HG02798 (cell line): ENCODE data around the gene GPR135.

ENCODE experiments used
- ATAC-seq: cut with Tn5 transposase; IDR thresholded peaks from one replicate; pipeline ENCODE4 v1.9.1; 2021; ENCODE audit warnings: mild to moderate bottlenecking; ENCODE audit not compliant: unreplicated experiment, poor library complexity

GPR135 gene, protein sequence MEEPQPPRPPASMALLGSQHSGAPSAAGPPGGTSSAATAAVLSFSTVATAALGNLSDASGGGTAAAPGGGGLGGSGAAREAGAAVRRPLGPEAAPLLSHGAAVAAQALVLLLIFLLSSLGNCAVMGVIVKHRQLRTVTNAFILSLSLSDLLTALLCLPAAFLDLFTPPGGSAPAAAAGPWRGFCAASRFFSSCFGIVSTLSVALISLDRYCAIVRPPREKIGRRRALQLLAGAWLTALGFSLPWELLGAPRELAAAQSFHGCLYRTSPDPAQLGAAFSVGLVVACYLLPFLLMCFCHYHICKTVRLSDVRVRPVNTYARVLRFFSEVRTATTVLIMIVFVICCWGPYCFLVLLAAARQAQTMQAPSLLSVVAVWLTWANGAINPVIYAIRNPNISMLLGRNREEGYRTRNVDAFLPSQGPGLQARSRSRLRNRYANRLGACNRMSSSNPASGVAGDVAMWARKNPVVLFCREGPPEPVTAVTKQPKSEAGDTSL

DNA sequence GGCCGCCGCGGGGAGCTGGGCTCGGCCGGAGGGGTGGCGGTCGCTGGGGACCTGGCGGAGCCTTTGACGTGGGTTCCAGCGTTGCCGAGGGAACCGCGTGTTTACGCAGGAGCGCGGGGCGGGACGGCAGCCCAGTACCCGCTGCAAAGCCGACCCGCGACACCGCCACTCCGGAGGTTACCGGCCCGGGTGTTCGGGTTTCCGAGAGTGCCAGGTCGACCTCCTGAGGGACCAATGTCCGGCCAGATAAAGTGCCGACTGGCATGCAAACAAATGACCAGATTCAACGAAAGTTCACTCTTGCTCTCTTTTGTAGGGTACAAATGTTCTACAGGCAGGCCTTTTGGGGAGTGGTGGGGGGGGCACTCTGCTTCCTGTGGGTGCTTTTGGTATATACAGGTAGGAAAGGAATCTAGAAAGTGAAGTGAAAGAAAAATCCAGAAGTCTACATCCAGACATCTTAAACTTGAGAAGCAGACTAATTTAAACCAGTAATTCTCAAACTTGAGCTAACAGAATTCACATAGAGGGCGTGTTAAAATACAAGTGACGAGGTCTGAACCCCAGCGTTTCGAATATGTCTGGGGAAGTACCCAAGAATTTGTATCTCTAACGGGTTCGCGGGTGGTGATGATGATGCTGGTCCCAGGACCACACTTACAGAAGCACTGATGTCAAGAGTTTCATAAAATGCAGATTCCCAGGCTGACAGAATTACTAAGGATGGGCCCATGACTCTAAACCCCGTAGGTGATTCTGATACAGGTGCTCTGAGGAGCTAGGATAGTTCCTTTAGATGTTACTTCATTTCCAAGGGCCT lies at the start of gene GPR135:
TSS of gene GPR135 (minus strand) at position 65 of the 820 bp plus-strand sequence. CDS start 154 bp downstream, outside the sequence.
- peak; percentile 50 for ATAC-seq

DNA sequence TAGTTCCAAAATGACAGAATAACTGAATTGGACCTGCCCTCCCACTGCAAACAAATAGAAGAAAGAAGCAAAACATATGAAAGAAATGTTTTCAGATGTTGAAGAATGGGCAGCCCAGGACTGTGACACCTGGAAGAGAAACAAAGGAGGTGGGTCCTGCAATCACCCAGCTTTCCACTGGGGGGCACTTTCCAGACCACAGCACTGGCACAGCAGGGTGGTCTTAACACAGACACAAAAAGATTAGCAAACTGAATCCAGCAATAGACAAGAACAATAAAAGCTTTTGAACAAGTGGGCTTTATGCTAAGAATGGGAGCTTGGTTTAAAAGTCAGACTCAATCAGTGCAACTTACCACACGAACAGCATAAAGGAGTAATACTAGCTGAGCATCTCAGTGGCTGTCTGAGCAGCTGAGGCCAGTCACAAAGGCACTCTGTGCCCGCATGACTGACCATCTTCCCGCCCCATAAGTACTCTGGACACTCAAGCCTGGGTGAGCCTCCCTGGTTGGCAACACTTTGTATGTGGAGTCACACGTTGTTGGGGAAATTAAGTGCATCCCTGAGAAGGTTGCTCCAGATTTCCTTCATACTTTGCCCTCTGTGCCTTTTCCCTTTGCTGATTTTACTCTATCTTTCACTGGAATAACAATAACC lies 46.9 kb upstream of the GPR135 start:
- ATAC-seq: peak; percentile 50

DNA sequence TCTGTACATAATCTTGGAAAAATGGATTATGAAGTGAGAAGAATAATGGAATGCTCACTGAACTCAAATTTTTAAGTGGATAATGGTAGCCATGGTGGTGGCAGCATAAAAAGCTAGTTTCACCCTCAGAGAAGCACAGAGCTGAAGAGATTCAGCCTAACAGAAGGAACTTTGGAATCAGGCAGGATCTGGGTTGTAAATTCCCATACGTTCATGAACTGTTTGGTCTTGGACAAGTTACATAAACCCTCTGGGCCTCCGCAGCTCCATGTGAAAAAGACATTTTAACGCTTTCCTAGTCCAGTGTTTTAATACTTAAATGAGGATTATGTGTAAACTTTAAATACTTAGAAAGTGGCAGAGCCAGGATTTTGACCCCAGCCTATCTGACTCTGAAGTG lies 45.8 kb upstream of the GPR135 start:
- no peak for ATAC-seq

DNA sequence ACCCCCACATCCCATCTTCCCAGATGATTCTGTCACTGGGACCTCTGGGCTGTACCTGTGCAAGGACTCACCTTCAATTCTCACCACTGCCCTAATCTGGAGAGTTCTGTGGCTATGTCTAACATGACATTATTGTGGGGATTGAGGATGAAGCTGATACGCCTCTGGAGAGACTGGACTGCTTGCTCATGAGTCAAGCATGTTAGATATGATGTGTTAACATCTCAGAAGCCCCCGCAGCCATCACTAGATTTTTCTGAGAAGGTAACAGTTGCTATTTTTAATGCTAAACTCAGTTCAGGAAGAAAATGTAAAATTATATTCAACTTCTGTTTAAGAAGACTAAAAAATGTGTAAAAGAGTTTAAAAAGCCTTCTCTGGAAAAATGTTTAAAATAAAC lies 44.8 kb upstream of the GPR135 start:
- no peak for ATAC-seq

DNA sequence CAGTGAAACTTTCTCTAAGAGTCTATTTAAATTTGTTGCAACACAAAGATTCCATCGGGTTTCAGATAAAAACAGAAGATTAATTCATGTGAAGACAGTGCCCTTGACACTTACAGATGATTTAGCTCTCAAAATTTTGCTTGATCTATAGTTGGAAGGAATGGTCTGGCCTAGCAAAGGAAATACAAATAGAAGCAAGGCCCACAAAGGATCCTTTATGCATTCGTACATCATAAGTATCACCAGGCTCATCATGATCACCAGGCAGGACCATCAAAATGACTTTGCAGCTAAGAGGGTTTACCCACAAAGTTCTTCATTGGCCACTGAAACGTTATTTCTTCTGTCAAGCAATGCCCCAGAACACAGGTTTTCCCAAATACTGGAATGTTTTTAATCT lies 43.9 kb upstream of the GPR135 start:
- no peak for ATAC-seq

DNA sequence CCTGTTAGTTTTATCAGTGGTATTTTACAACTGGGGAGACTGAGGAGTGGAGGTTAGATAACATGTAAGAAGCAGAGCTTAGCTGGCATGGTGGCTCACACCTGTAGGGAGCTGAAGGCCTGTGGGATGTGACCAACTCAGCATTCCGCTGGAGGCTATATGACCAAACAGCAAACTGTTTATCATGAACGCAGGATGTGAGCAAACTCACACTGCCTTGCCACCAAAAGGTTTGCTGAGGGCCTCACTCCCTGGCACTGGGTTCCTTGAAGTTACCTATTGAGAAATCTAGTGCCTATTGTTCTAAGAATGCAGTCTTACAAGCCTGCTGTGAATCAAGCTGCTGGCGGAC lies 42.5 kb upstream of the GPR135 start:
- no peak for ATAC-seq

DNA sequence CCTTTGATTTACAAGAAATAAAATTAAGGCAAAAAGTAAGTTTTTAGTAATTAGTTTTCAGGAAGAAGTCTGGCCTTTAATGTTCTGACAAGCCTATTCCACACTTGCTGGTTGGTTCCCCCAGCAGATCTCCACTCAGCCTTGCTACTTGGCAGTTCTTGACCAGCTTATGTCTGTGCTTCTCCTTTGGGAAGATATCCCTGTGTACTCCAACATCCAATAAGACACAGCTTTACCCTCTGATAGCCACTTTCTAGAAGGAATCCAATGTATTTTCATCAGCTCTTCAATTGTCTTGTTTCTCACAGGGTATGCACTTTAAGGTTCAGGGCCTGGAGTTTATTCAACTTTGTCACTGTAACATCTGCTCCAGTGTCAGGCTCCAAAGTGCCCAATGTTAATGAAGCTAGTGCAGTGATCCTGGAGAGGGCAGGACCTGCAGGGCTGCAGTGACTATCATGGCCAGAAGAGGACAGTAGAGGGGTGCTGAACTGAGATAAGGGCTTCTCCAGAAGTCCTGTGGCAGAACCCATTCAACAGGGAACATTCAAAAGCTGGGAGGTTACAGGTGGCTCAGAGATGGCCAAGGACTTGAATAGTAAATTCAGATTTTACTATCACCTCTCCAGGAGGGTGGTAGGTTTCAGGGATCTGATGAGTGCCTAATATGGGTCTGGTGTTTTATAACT lies 42.0 kb upstream of the GPR135 start:
- peak; percentile 84 for ATAC-seq

DNA sequence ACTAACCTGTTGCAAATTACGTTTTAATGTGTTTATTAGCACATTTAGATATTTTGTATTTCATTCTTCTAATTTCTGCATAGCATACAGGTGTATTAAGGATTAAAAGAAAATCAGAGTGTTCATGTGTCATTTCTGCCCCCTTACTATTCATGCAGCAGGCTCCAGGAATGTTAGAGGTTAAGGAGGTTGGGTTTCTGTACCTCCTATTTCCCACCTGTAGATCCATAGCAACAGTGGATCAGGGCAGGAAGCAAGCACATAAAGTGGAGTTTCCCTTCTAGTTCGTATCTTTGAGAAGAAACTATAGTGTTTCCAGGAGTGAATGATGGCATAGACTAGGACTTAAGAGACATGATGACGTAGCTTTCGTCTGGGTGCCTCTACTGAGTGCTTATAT lies 38.1 kb upstream of the GPR135 start:
- no peak for ATAC-seq

DNA sequence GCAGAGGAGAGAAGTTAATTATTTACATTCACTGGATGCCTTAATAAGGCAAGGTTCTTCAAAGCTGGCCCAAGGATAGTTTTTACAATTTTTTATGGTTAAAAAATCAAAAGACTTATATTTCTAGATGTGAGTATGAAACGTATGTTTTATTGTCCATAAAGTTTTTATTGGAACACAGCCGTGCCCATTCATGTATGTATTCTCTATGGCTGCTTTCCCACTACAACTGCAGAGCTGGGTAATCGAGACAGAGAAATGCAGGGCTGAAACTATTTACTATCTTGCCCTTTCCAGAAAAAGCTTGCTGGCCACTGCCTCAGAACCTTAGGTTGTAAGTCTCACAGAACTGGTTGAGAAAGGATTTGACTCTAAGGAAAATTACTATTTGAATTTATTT lies 35.6 kb upstream of the GPR135 start:
- ATAC-seq: no peak

DNA sequence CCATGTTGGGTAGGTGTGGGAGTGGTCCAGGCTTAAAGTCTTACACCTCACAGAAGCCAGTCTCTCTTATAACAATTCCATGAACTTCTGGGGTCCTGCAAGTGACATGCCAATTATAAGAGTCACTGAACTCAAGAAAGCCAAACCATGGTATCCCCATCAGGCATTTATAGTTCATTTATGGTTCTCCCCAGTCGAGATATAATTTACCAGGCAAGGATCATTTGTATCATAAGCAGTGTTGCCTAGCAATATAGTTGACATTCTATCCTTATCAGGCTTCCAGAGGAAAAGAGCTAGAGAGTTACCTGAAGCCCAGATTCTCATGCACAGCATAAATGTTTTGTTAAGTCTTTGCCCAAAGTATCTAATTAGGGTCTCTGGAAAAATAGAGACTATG lies 27.2 kb upstream of the GPR135 start:
- no peak for ATAC-seq

DNA sequence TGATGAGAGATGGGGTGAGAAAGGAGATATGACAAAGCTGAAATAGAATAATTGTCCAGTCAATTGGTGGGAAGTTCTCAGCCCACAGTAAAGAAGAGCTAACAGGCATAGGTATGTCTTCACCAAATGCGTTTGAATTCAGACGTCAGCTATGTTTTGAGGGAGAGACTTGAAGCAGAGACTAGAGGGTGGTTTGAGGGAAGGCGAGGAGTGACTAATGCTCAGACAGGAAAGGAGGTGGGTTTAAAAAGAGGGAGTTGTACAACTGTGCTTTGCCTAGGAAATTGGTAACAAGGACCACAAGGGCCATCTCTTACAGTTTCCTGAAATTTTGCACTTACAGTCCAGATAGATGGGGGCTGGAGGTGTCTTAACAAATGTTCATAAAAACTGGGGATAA lies 25.6 kb upstream of the GPR135 start:
- ATAC-seq: no peak

DNA sequence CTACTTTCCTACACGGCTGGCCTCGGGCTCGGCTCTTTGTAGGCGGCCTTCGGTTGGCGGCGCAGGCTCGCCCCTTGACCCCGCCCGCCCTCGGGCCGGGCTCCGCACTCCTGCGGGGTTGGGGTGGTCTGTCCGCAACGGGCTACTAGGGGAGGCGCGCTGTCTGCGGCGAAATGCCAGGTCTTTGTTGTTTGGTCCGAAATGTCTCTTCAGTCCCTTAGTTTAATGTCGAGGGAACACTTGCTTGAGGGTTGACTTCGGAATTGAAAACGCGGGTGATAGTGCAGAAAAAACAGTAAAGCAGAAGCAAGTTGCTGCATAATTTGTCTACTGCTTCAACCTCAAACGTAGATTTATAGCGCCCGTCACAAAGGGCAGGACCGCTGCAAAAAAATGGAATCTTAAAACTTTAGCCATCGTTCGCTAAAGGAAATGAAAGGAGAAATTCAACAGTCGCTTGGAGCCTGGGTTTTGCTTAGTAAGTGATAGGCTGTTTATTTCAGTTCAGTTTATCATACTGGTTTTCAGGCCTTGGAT lies 19.5 kb upstream of the GPR135 start:
- ATAC-seq: peak; percentile 53

DNA sequence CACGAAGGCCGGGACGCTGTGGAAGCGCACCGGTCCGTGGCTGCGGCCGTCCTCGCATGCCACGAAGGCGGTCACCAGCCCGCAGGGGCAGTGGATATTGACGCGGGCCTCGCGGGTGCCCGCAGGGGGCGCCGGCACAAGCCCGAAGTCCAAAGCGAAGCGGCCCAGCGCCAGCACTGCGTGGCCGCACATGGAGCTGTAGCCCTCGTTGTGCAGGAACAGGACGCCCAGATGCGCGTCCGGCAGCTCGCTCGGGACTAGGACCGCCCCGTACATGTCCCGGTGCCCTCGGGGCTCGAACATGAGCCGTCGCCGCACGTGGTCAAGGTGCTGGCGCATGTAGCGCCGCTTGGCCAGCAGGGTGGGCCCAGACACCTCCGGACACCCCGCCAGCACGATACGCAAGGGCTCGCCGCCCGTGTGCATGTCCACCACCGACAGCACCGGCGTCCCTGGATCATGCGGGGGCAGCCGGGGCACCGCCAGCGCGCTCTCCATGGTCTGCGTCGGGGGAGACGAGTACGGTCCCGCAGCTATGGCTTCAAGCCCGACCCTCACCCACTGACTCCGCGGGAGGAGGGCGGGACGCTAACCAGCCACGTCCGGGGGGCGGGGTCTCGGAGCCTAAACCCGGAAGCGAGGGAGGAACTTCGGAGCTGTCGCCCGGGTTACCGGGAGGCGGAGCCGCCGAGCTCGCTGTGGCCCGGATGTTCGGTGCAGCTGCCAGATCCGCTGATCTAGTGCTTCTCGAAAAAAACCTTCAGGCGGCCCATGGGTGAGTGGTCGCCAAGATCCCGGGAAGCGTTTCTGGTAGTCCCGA lies 18.8 kb upstream of the GPR135 start, which contains the start of the genes JKAMP and L3HYPDH:
TSS of gene JKAMP (plus strand) at position 699 of the 820 bp plus-strand sequence. CDS start at position 772, 73 bp downstream.
TSS of gene L3HYPDH (minus strand) at position 590 of the 820 bp plus-strand sequence. CDS start at position 498, 92 bp downstream.
- peak; percentile 92 for ATAC-seq

DNA sequence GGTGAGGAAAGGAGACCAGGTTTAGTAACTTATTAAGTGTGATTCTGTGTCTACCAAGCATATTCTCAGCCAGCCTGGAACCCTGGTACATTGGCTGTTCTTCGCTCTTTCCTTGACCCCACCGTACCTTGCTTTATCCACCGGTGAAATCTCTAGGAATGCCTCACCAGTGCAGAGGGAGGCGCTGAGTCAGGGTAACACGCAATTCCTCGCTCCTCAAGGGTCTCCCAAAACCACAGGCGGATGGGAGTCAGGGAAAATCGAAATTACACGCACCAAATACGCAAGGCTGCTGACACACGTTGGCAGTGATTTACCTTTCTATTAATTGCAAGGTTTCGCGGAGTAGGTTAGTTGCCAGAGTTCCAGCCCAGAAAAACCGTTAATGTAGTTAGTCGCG lies 18.2 kb upstream of the GPR135 start:
- ATAC-seq: no peak

DNA sequence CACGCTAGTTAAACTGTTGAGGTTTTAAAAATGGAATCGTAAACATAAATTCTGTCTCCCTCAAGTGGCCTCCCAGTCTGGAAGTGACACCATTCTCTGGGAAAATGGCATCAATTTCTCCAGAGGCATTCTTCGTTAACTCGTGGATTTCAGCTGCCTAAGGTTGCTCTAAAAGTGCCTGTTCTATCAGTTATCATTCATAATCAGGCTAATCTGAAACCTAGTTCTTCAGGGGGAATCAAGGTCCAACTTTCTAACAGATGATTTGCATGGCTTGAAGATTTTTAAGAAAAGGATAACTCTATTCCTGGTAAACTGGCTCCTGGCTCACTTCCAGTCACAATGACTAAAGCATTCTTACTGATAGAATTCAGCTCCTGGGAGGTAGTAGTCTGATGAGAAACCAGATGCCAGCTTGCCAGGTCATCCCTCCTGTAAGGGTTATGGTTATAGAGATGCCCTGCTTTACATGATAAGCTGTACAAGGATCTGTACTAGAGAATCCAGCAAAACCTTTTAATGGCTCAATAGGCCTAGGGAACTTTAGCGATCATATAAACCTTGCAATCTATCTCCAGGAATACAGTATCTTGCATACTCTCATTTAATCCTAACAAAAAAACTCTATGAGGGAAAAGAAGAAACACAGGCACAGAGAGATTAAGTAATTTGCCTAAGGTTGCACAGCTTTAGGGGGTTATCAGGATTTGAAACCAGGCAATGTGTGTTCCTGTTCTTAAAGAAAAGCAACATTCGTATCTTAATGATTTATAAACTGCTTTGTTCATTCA lies 17.6 kb upstream of the GPR135 start:
- no peak for ATAC-seq

DNA sequence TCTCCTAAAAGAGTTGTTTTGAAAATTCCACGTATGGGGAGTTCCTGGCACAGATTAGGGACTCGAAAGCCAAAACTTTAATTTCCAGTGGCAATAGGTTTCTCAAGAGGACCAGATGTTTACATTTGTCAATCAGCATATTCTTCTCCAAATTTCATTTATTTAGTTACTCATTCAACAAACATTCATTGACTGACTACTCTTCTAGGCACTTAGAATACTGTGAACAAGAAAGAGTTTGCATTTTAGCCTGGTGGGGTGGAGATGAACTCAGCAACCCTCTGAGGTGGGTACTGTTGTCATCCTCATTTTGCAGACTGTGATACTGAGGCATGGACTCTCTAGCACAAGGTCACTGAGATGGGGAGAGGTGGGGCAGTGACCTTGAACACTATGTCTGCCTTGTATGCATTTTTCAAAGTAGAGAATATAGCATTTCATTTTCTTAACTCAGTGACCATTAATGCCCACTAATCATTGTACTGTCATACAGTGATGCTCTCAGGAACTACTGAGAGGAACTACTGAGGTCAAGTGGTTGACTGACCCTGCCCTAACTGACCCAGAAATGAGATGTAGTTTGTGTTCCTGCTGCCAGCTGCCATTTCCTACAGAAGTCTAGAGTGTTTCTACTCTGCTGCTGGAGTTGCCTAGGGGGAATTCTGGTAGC lies 16.8 kb upstream of the GPR135 start:
- no peak for ATAC-seq

DNA sequence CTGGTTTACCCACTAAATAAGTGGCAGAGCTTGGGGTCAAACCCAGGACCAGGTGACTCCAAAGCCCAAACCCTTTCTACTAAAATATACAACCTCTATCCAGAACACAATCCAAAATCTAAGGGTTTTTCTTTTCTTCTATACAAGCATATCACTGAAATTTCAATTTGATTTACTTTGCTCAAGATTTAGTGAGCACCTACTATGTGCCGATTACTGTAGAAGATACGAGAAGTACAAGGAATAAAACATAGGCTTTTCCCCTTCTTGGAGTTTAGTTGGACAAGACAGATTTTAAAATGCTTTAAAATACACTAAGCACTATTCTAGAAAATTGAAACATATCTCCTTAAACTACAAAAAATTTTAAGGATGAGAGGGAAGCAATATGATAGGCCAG lies 16.2 kb upstream of the GPR135 start:
- ATAC-seq: no peak

DNA sequence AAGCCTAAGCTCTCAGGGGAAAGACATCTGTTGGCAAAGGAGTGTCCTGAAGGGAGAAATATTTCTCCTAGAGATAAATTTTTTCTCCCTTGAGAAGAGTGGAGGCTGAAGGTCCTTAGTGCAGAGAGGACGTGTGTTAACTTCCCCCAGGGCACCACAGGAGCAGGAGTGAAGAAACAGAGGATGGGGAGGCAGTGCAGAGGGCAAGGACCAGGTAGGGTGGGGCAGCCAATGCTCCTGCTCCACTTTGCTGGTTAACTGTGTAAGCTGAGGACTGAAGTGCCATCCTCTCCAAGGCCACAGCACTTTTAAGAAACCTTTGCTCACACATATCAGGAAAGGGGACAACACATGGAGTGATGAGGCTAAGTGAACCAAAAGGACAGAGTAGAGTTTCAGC lies 15.0 kb upstream of the GPR135 start:
- no peak for ATAC-seq
